Measurements from ENCODE around the gene NUBP2. TPM values are rescaled to one million over a fixed set of nuclear protein-coding genes. Genes with fewer than 3 reads are reported as not detected.
A peak's percentile ranks its signal among the peaks of the same experiment; 100 is the strongest.

NUBP2 gene
- total RNA-seq, 1 experiment from 2014 or later = 152 TPM

- Histone ChIP-seq H3K4me3 (ENCODE audit: insufficient read depth, low read depth, low read length) (no peak overlapping the region), H3K36me3 (replicated peaks; ENCODE audit: control insufficient read depth, insufficient read depth, low read length) (peaks cover 2% of the 10 kb centered on the region), H3K27me3 (ENCODE audit: control insufficient read depth, insufficient read depth, low read length) (no peaks in the 10 kb centered on the region)
- DNase-seq = no peak
Observed at GRCh38 chr16:1780677-1781072, 2.1 kb upstream of the NUBP2 start.

- Histone ChIP-seq H3K36me3 (replicated peaks; ENCODE audit: control insufficient read depth, insufficient read depth, low read length) (peaks cover 2% of the 10 kb centered on the region), H3K4me3 (ENCODE audit: insufficient read depth, low read depth, low read length) (peak overlapping the region; percentile 62)
Observed at GRCh38 chr16:1781254-1781653, 1.5 kb upstream of the NUBP2 start.

GRCh38 chr16:1781758-1782407 is 877 bp upstream of the NUBP2 start:
- peak; percentile 90 for DNase-seq
- peak overlapping the region; percentile 62 for H3K4me3 ChIP-seq (ENCODE audit: insufficient read depth, low read depth, low read length)
- peaks cover 2% of the 10 kb centered on the region for H3K36me3 ChIP-seq (replicated peaks; ENCODE audit: control insufficient read depth, insufficient read depth, low read length)
- no peaks in the 10 kb centered on the region for H3K27me3 ChIP-seq (ENCODE audit: control insufficient read depth, insufficient read depth, low read length)

More at GRCh38 chr16:1781254-1781653, 1.5 kb upstream of the NUBP2 start:
- H3K27me3 ChIP-seq (ENCODE audit: control insufficient read depth, insufficient read depth, low read length) = no peaks in the 10 kb centered on the region
- DNase-seq = no peak

GRCh38 chr16:1784977-1785845 is 2.5 kb downstream of the NUBP2 start:
- Histone ChIP-seq H3K36me3 (replicated peaks; ENCODE audit: control insufficient read depth, insufficient read depth, low read length) (peaks cover 2% of the 10 kb centered on the region), H3K27me3 (ENCODE audit: control insufficient read depth, insufficient read depth, low read length) (no peaks in the 10 kb centered on the region), H3K4me3 (ENCODE audit: insufficient read depth, low read depth, low read length) (no peak overlapping the region)
- DNase-seq = peak; percentile 34

- no peak overlapping the region for H3K4me3 ChIP-seq (ENCODE audit: insufficient read depth, low read depth, low read length)
- DNase-seq = no peak
- no peaks in the 10 kb centered on the region for H3K27me3 ChIP-seq (ENCODE audit: control insufficient read depth, insufficient read depth, low read length)
- H3K36me3 ChIP-seq (replicated peaks; ENCODE audit: control insufficient read depth, insufficient read depth, low read length) = peaks cover 2% of the 10 kb centered on the region
Observed at GRCh38 chr16:1785846-1786170, 3.0 kb downstream of the NUBP2 start.

GRCh38 chr16:1786242-1787055 is 3.7 kb downstream of the NUBP2 start:
- Histone ChIP-seq H3K36me3 (replicated peaks; ENCODE audit: control insufficient read depth, insufficient read depth, low read length) (no peaks in the 10 kb centered on the region; the same call in none of the 2 replicates), H3K27me3 (ENCODE audit: control insufficient read depth, insufficient read depth, low read length) (no peaks in the 10 kb centered on the region), H3K4me3 (ENCODE audit: insufficient read depth, low read depth, low read length) (no peak overlapping the region)
- peak; percentile 82 for DNase-seq

- Histone ChIP-seq H3K27me3 (ENCODE audit: control insufficient read depth, insufficient read depth, low read length) (no peaks in the 10 kb centered on the region), H3K4me3 (ENCODE audit: insufficient read depth, low read depth, low read length) (no peak overlapping the region), H3K36me3 (replicated peaks; ENCODE audit: control insufficient read depth, insufficient read depth, low read length) (no peaks in the 10 kb centered on the region; the same call in none of the 2 replicates)
- no peak for DNase-seq
Observed at GRCh38 chr16:1787056-1787321, 4.2 kb downstream of the NUBP2 start.

GRCh38 chr16:1787322-1788094 is 4.7 kb downstream of the NUBP2 start:
- Histone ChIP-seq H3K36me3 (replicated peaks; ENCODE audit: control insufficient read depth, insufficient read depth, low read length) (no peaks in the 10 kb centered on the region; the same call in none of the 2 replicates), H3K4me3 (ENCODE audit: insufficient read depth, low read depth, low read length) (no peak overlapping the region), H3K27me3 (ENCODE audit: control insufficient read depth, insufficient read depth, low read length) (no peaks in the 10 kb centered on the region)
- peak; percentile 41 for DNase-seq

GRCh38 chr16:1788095-1788707 is 5.4 kb downstream of the NUBP2 start:
- Histone ChIP-seq H3K36me3 (replicated peaks; ENCODE audit: control insufficient read depth, insufficient read depth, low read length) (no peaks in the 10 kb centered on the region; the same call in none of the 2 replicates), H3K4me3 (ENCODE audit: insufficient read depth, low read depth, low read length) (no peak overlapping the region), H3K27me3 (ENCODE audit: control insufficient read depth, insufficient read depth, low read length) (no peaks in the 10 kb centered on the region)
- peak; percentile 41 for DNase-seq

GRCh38 chr16:1788708-1789100 is 5.9 kb downstream of the NUBP2 start:
- Histone ChIP-seq H3K27me3 (ENCODE audit: control insufficient read depth, insufficient read depth, low read length) (no peaks in the 10 kb centered on the region), H3K36me3 (replicated peaks; ENCODE audit: control insufficient read depth, insufficient read depth, low read length) (no peaks in the 10 kb centered on the region; the same call in none of the 2 replicates), H3K4me3 (ENCODE audit: insufficient read depth, low read depth, low read length) (no peak overlapping the region)
- peak; percentile 36 for DNase-seq

GRCh38 chr16:1789643-1790045 is 6.9 kb downstream of the NUBP2 start:
- DNase-seq = peak; percentile 51
- no peaks in the 10 kb centered on the region for H3K27me3 ChIP-seq (ENCODE audit: control insufficient read depth, insufficient read depth, low read length)
- no peak overlapping the region for H3K4me3 ChIP-seq (ENCODE audit: insufficient read depth, low read depth, low read length)
- H3K36me3 ChIP-seq (replicated peaks; ENCODE audit: control insufficient read depth, insufficient read depth, low read length) = no peaks in the 10 kb centered on the region; the same call in none of the 2 replicates

GRCh38 chr16:1790261-1790610 is 7.5 kb downstream of the NUBP2 start:
- Histone ChIP-seq H3K36me3 (replicated peaks; ENCODE audit: control insufficient read depth, insufficient read depth, low read length) (no peaks in the 10 kb centered on the region; the same call in none of the 2 replicates), H3K27me3 (ENCODE audit: control insufficient read depth, insufficient read depth, low read length) (no peaks in the 10 kb centered on the region), H3K4me3 (ENCODE audit: insufficient read depth, low read depth, low read length) (no peak overlapping the region)
- DNase-seq = no peak

GRCh38 chr16:1790611-1791255 is 8.0 kb downstream of the NUBP2 start:
- Histone ChIP-seq H3K27me3 (ENCODE audit: control insufficient read depth, insufficient read depth, low read length) (no peaks in the 10 kb centered on the region), H3K4me3 (ENCODE audit: insufficient read depth, low read depth, low read length) (no peak overlapping the region), H3K36me3 (replicated peaks; ENCODE audit: control insufficient read depth, insufficient read depth, low read length) (no peaks in the 10 kb centered on the region; the same call in none of the 2 replicates)
- peak; percentile 43 for DNase-seq

Measured in H7 (cell line).